HG03139 (cell line): ENCODE results near the gene UBL3.

Experiments
- ATAC-seq: cut with Tn5 transposase; IDR thresholded peaks from one replicate; pipeline ENCODE4 v1.9.1; 2021; ENCODE audit not compliant: unreplicated experiment

The UBL3 gene

DNA sequence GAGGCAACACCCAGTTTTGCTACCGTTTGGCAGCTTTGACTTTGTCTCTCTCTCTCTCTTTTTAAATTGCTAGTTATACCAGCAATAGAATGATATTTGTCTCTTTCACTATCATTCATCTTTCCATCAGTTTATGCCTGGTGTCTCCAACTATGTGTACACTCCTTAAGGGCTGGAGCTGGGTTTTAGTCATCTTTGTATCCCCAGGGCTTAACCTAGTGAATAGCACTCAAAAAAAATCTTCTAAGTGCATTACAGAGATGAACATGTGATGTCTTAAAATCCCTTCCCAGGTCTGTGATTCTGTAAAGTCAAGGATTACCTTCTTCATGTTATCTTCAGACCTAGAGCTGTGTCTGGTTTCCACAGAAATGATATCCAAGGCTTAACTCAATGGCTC is 7.8 kb upstream of the UBL3 start:
- no peak for ATAC-seq

DNA sequence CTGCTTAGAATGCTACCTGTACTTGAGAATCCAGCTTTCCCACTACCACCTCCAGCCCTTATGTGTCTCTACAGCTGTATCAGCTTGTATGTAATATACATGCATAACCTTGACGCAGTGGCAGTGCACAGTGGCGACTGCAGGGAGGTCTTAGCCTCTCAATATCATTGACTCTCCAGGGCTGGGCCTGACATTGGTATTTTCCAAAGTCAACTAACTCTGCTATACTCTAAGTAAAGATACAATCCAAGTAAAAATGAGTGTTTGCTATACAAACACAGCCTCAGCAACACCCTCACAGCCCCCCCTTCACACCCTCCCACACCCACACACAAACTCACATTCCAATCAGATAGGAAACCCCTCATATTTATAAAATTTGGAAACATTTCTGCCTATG is 6.7 kb upstream of the UBL3 start:
- no peak for ATAC-seq

DNA sequence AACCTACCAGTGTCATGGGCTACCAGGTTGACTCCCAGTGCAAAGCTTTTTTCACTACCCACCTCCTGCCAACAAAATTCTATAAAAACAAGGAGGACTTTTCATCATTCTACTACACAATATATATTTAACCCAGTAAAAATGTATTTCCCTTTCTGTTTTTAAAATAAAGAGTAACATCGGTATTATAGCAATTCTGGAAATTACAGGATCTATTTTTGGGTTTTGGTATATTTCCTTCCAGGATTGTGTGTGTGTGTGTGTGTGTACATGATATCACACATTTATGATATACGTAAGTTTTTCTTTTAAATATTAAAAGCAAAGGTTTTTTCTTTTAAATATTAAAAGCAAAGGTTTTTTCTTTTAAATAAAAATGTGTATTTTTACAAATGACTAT is 6.0 kb upstream of the UBL3 start:
- ATAC-seq, result no peak

DNA sequence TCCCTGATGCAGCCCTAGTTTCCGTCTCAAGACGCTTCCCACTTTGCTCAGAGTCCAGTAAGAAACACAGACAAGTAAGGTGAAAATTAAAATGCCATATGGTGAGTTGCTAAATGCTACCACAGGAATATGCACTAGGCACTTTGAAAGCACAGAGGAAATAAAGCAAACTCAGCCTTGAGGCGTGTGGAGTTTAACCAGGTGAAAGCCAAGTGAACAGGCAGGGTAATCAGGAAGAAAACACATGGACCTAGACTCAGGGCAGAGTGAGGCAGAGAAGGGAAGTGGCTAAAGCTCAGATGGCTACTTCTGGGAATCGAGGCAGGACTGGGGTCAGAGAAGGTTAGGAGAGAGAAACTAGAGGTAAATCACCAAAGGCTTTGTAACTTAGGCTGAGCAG is 5.4 kb upstream of the UBL3 start:
- no peak for ATAC-seq

DNA sequence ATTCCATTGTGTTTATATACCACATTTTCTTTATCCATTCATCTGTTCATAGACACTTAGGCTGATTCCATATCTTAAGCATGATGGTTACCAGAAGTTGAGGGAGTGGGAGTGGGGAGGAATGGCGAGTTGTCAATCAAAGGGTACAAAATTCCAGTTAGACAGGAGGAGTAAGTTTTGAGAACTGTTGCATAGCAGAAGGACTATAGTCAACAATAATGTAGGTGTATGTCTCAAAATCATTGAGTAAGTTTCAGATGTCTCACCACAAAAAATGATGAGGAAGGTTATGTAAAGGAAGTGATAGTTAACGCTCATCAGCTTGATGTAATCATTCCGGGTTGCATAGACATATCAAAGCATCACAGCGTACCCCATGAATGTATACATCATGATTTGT is 4.6 kb upstream of the UBL3 start:
- ATAC-seq, result no peak

DNA sequence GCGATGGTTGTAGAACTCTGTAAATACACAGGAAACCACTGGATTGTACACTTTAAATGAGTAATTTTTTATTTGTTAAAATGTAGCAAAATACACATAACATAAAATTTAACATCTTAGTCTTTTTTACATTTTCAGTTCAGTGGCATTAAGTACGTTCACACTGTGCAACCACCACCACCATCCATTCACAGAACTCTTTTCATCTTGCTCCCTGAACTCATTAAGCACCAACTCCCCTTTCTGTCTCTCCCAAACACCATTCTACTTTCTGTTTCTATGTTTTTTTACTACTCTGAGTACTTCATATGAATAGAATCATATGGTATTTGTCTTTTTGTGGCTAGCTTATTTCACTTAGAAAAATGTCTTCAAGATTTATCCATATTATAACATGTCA is 2.7 kb upstream of the UBL3 start:
- no peak for ATAC-seq

DNA sequence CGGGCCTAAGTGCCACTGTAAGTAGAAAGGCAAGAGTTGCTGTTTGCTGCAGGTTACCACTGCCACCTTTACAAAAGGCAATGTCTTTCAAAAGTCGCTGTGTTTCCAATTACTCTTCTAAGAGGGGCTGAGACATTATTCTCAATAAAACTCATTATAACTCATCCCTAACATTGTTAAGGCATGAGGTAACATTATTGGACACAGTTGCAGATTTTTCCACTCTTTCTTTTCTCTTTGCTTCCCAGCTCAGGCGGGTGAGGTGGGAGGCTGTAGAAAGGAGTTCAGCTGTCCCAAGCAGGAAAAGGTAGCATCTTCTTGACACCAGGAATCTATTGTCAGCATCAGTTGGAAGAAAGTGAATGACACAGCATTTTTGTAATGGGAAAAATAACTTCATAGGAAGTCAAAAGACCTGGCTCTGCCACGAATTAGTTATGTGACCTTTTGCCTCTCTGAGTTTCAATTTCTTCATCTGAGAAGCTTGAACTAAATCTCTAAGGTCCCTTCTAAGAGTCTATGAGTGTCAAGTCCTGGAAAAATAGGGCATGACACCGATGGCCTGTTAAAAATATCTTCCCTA is 2.1 kb upstream of the UBL3 start:
- ATAC-seq, result no peak

DNA sequence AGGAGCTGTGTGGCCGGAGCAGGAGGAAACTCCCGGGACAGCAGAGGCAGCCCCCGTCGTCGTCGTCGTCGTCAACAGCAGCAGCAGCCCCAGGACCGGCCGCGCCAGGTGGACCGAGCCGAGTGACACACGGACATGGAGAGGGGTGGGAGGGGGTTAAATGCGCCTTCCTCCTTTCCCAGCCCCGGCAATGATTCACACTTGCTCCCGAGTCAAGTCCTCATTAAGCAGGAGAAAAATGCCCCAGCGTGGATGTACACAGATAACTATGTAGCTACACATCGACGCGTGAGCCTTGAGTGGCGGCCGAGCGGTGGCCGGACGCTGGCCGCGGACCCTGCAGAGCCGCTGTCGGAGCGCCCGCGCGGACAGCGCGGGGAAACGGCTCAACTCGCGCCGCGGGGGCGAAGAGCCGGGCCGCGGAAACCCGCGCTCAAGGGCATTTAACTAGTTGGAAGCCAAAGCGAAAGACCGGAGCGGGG is 645 bp downstream of the UBL3 start:
- ATAC-seq, result peak; percentile 25

DNA sequence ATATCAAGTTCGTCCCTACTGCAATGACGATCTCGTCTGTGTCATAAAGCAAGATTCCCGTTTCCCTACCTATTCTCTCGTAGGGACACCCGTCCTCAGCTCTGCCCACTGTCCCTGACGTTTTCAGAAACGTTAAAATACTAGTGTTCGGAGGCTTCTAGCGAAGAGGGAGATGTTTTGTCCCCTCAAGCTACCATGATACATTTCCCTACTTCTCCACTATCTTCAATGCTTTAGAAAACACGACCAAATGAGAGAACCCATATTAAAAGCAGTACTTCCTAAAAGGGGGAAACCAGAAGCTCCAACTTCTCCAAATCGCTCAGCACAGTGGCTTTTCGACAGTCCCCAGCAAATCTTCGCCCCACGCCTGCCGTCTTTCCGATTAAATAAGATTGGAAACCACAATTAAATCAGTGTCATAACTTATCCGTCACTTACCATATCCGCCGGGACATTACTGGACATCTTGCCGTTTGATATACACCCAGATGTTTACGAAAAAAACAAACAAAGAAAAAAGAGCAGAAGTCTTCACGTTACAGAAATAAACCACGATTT is 1.3 kb downstream of the UBL3 start:
- ATAC-seq, result no peak

DNA sequence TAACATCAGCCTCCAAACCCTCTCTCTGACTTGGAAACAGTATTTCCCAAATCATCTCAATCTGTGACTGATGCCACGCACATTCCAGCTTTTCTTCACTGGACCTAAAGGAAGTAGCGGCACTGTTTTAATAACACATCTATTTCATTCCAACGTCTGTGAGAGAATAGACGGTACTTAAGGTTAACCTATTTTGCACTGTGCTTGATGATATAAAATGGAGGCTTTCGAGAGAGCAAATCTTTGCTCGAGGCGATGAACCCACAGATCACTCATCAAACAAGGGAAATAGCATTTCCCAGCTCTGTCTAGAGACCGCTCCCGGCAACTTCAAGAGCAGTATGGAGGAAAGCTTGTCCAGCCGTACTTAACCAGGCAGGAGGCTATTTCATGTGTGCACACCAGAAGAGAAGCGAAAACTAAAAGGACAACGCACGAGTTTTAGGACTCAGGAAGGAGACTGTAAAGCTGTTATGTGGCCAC is 2.9 kb downstream of the UBL3 start:
- ATAC-seq, result no peak

DNA sequence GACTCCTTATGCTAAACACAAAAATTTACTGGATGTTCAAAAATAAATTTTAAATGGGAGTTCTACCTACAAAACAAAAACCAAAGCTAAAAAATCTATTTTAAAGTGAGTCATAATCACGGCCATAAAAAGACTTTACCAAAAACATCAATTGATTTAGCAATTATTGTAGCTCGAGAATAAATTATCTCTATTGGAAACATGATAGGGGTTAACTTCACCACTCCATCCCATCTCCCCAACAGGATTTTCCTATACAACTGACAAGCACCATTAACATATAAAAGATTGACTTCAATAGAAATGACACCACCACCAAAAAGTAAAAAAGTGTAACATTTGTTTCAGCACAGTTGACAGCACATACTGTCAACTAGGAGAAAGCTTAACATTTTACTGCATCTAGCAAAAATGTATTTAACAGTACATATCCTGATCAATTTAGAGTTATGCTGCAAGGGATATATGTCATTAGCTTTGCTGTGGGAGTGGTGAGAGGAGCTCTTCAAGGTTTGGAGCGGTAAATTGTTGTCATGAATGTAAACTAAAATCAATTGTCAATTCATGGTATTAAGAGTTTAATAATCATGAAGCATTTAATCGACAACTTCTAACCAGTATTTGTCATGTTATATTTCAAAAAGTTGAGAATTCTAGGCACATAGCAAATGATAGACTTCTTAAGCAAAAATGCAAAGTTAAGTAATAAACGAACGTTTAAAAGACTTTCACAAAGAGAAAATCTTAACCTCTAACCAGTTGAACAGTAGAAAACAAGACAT is 3.8 kb downstream of the UBL3 start:
- ATAC-seq, result no peak

DNA sequence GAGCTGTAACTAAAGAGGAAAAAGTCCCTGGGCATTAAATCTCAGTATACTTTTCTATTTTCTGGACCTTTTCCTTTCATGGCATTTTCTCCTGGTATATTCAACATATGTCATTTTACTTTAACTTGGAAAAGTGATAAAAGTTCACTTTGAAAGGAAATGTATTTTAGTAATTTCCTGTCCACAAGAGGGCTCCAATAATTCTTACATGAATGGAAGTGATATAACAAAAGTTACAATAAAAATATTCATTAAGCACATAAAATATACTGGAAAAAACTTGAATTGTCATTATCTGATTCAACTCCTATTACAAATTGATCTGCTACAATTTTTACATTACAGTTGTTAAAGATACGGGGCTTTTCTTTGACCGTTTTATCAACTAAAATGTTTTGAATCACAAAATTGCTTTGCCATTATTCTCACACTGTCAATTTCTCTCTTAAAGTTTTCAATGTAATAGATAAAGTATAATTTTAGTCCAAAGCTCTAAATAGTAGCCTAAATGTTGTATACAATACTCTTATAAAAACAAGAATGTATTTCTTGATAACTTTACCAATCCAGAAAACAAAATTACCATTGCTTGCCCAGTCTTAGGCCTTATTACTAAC is 4.9 kb downstream of the UBL3 start:
- no peak for ATAC-seq

DNA sequence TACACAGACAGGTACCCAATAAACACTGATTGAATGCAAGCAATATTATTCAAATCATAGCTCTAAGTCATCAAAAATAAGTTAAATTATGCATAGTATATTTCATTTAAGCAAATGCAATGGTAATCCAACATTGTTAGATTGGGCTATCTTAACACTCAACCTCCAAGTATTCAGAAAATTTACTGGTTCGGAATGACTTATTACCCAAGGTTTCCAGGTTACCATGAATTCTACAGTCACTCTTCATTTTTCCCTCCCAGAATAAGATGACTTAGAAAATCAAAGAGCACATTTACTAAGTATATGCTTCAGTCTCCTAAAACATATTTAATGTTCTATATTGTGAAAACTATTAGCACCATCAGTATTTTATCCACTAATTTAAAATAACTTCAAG is 6.0 kb downstream of the UBL3 start:
- ATAC-seq, result no peak

DNA sequence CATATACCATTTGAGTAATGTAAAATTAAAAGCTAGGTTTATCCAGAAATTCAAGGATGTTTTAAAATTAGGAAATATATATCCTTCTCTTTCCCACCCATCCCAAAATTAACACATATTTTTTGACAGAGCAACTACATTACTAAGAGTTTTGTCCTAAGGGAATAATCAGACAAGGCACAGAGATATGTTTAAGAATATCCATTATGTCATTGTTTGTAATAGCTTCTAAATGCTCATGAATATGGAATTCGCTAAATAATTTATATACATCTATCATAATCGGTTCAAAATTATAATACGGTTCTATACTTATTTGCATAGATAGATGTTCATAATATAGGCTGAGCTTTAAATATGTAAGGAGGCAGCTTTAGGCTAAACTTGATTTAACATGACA is 9.8 kb downstream of the UBL3 start:
- ATAC-seq, result no peak

DNA sequence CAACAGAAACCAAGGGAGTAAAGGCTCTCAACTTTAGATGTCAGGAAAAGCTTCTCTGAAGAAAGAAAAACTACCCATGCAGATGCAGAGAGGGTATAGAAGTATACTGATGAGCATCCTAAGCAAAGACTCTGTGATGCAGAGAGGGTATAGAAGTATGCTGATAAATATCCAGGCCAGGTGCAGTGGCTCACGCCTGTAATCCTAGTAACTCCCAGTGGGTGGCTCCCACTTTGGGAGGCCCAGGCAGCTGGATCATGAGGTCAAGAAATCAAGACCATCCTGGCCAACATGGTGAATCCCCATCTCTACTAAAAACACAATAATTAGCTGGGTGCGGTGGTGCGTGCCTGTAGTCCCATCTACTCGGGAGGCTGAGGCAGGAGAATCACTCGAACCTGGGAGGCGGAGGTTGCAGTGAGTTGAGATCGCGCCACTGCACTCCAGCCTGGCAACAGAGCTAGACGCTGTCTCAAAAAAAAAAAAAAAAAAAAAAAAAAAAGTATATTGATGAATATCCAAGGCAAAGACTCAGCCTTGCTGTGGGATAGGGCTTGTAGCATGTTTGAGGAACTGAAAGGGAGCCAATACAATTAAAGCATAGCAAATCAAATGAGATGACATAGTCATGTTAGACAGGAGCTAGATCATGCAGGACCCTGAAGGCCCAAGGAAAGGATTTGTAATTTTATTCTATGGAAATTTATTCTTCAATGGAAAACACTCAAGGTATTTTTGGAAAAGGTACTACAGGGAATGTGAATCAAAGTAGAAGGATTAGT is 14.9 kb downstream of the UBL3 start:
- ATAC-seq, result no peak

DNA sequence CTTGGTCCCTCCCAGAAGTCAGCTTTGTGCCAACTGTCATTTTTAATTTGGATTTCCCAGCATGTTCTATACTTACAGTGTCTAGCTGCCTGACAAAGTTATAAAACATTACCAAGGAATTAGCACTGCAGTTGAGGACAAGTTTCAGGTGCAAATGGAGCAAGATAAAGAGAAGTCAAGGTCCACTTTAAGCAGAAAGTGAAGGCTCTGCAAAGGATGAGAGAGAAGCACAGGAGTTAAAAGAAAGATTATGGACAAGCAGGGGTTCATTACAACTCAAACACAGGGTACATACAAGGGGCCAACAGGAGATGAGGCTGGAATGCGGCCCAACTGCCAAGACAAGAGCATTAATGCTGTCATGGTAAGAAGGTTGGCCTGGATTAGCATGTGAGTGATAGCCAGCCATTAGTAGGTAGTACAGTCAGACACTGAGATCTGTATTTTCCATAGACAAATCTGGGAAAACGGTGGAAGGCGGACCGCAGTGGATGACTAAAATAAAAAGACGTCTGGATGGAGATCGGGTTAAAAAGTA is 17.6 kb downstream of the UBL3 start:
- ATAC-seq, result no peak

DNA sequence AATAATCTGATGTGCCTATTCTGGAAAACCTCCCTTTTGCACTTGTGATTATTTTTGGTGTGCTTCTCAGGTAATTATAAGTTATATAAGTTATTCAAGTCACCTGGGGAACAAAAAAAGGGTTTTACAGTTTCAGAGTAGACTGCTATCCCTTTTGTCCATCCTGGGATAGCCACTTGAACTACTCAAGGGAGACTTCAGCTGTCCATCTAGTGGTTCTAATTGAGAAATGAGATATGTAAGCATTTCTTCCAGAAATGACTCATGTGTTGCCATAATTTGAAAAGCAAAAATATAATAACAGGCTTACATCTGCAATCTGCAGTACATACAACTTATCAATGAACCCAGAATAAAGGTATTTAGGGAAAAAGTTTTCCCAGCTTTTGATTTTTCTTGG is 20.4 kb downstream of the UBL3 start:
- no peak for ATAC-seq

DNA sequence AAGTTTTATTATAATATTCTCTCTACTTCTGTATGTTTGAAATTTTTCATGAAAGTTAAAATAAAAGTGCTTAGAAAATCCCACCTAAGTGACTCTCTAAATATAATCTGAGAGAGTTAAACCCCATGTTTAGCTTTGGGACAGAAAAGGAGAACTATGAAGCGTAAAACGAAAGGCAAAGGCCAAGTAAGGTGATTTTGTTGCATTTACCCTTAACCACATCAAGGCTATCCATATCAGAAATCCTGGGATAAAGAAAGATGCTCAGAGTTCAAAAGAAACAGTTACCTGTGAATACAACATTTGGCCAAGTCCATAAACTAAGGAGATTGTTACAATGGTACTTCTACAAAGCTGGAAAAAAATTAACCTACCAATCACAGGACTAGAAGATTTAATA is 31.3 kb downstream of the UBL3 start:
- no peak for ATAC-seq

DNA sequence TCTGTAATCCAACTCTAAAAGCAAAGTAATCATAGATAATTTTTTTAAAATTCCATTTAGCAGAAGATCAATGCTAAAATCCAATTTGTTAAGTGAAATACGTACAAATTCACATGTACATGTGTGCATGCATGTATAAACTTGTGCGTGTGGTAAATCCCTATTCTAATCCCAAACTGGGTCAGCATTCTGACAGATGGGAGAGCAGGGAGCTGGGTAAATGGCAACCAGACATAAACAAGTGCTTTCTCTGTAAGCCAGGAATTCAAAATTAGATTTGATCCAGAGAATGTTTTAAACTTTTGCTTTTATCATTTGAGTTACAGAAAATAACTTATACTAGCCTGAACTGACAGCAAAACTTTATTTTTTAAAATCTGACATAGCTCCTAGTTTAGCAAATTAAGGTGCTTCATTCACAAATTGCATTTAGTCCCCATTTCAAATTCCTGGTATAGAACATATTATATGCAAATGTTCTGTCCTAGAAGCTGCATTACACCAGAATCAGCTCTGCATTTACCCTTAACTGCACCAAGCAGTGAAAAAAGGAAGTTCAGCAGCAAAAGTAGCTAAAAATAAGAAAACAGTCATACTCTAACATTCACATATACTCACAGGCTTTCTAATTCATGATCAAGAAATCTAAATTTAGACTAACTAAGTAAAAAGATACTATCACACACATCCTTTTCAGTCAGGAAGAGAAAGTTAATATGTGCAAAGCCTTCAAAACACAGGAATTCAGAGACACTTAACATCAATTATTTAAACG is 32.6 kb downstream of the UBL3 start:
- ATAC-seq, result peak; percentile 94

DNA sequence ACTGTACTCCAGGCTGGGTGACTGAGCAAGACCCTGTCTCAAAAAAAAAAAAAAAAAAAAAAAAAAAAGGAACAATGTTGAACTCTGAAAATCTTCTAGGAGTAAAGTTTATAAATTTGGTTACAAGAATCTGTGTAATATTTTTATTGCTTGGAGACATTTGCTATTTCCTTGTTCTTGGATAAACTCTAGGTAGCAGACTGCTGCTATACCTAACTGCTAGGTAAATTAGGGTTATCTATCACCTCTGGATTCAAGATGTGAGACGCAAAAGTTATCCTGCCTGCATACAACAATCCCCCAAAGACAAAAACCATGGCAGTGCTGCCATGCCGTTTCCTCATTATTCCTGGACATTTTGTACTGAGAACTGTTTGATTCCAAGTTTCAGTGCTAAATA is 33.7 kb downstream of the UBL3 start:
- ATAC-seq, result no peak
